ENCODE data around the gene ELAVL1.

The ELAVL1 gene

GRCh38 chr19:8021374-8021773 is 15.9 kb upstream of the ELAVL1 start:
- no peak for DNase-seq (ENCODE audit: low read depth)

- DNase-seq (ENCODE audit: low read depth), result no peak
Observed at GRCh38 chr19:8020681-8021080, 15.2 kb upstream of the ELAVL1 start.

- DNase-seq (ENCODE audit: low read depth), result no peak
Observed at GRCh38 chr19:8017808-8018207, 12.4 kb upstream of the ELAVL1 start.

- DNase-seq (ENCODE audit: low read depth), result peak; percentile 12
Observed at GRCh38 chr19:8004723-8005513, 523 bp downstream of the ELAVL1 start.

GRCh38 chr19:8004001-8004400 is 1.4 kb downstream of the ELAVL1 start:
- DNase-seq (ENCODE audit: low read depth), result no peak

GRCh38 chr19:8001995-8002849 is 3.2 kb downstream of the ELAVL1 start:
- DNase-seq (ENCODE audit: low read depth), result peak; percentile 57

- no peak for DNase-seq (ENCODE audit: low read depth)
Observed at GRCh38 chr19:8001651-8001994, 3.8 kb downstream of the ELAVL1 start.

GRCh38 chr19:8000298-8001038 is 5.0 kb downstream of the ELAVL1 start:
- no peak for DNase-seq (ENCODE audit: low read depth)

GRCh38 chr19:7999376-7999775 is 6.1 kb downstream of the ELAVL1 start:
- DNase-seq (ENCODE audit: low read depth), result no peak

- DNase-seq (ENCODE audit: low read depth), result no peak
Observed at GRCh38 chr19:7997809-7998480, 7.5 kb downstream of the ELAVL1 start.

GRCh38 chr19:7996883-7997282 is 8.6 kb downstream of the ELAVL1 start:
- no peak for DNase-seq (ENCODE audit: low read depth)

GRCh38 chr19:7995810-7996158 is 9.7 kb downstream of the ELAVL1 start:
- no peak for DNase-seq (ENCODE audit: low read depth)

GRCh38 chr19:7994928-7995809 is 10.3 kb downstream of the ELAVL1 start:
- DNase-seq (ENCODE audit: low read depth), result no peak

GRCh38 chr19:7994114-7994513 is 11.3 kb downstream of the ELAVL1 start:
- no peak for DNase-seq (ENCODE audit: low read depth)

- no peak for DNase-seq (ENCODE audit: low read depth)
Observed at GRCh38 chr19:7993560-7993959, 11.9 kb downstream of the ELAVL1 start.

- DNase-seq (ENCODE audit: low read depth), result no peak
Observed at GRCh38 chr19:7992575-7992974, 12.9 kb downstream of the ELAVL1 start.

GRCh38 chr19:7989071-7989575 is 16.3 kb downstream of the ELAVL1 start:
- DNase-seq (ENCODE audit: low read depth), result no peak

- no peak for DNase-seq (ENCODE audit: low read depth)
Observed at GRCh38 chr19:7988307-7988706, 17.1 kb downstream of the ELAVL1 start.

- no peak for DNase-seq (ENCODE audit: low read depth)
Observed at GRCh38 chr19:7987114-7987768, 18.2 kb downstream of the ELAVL1 start.

GRCh38 chr19:7986321-7987113 is 18.9 kb downstream of the ELAVL1 start:
- DNase-seq (ENCODE audit: low read depth), result no peak
